ENCODE data around the gene RARB.
A peak's percentile ranks its signal among the peaks of the same experiment; 100 is the strongest.

RARB gene

DNA sequence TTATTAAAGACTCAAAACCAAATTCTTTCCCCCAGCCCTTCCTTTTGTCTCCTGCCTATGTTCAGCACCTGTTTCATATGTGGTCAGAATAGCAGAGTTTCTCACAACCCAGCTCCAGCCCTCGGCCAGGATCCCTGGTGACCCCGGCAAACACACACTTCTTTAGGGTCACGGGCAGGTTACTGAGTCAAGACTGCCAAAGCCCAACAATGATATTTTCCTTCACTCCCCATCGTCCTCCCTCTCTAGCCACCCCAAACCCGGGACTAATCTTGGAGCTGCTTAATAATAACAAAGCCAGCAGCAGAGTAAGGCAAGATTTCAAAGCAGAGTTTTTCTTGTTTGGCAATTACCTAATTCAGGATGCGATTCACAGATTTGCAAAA lies 25.5 kb downstream of the RARB start:
- TF ChIP-seq, protein P1, sequence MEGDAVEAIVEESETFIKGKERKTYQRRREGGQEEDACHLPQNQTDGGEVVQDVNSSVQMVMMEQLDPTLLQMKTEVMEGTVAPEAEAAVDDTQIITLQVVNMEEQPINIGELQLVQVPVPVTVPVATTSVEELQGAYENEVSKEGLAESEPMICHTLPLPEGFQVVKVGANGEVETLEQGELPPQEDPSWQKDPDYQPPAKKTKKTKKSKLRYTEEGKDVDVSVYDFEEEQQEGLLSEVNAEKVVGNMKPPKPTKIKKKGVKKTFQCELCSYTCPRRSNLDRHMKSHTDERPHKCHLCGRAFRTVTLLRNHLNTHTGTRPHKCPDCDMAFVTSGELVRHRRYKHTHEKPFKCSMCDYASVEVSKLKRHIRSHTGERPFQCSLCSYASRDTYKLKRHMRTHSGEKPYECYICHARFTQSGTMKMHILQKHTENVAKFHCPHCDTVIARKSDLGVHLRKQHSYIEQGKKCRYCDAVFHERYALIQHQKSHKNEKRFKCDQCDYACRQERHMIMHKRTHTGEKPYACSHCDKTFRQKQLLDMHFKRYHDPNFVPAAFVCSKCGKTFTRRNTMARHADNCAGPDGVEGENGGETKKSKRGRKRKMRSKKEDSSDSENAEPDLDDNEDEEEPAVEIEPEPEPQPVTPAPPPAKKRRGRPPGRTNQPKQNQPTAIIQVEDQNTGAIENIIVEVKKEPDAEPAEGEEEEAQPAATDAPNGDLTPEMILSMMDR (IDR thresholded peaks at IDR 0.05; ENCODE audit: low read length, missing control alignments): no peak
- DNase-seq (ENCODE audit: low read depth): no peak
- peak overlapping the region; percentile 29 for H3K4me3 ChIP-seq (replicated peaks; ENCODE audit: low read depth, low read length)

DNA sequence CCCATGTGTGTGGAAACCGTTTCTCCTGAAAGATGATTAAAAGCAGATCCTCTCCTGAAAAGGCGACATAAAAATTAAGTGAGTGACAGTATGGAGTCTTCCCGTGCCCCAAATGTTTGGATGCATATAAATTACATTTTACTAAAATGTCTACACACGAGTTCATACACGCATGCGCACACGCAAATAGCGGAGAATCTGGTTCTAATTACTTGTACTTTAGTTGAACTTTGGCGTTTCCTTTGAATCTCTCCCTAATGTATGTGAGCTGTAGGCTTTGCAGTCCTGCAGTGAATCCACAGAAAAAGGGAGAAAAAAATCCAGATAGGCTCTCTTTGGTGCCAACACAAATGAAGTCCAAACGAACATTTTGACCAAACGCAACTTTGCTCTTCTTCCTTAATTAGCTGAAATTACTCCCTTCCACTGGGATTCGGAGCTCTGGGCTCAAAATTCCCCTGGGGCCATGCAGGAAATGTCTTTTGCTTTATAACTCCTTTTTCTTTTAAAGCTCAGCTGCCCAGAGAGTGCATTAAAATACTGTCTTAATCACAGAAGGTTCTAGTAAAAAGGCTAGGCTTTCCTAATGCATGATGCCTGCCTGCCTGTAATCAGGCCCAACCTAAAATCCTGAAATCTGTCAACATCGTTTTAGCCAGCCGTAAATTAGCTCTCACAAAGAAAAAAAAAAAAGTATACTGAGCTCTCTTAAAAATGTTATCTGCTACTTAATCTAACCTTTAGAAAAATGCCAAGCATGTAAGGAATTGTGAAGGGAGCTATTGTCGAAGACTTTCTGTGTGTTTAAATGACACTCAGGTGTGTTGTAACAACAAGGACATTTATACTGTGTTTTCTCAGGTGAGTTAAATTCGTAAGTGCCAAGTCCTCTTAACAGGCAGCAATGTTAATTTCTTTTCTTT lies 26.2 kb downstream of the RARB start:
- DNase-seq (ENCODE audit: low read depth): peak; percentile 76
- TF ChIP-seq, protein P1 (IDR thresholded peaks at IDR 0.05; ENCODE audit: low read length, missing control alignments): no peak
- peak overlapping the region; percentile 29 for H3K4me3 ChIP-seq (replicated peaks; ENCODE audit: low read depth, low read length)

DNA sequence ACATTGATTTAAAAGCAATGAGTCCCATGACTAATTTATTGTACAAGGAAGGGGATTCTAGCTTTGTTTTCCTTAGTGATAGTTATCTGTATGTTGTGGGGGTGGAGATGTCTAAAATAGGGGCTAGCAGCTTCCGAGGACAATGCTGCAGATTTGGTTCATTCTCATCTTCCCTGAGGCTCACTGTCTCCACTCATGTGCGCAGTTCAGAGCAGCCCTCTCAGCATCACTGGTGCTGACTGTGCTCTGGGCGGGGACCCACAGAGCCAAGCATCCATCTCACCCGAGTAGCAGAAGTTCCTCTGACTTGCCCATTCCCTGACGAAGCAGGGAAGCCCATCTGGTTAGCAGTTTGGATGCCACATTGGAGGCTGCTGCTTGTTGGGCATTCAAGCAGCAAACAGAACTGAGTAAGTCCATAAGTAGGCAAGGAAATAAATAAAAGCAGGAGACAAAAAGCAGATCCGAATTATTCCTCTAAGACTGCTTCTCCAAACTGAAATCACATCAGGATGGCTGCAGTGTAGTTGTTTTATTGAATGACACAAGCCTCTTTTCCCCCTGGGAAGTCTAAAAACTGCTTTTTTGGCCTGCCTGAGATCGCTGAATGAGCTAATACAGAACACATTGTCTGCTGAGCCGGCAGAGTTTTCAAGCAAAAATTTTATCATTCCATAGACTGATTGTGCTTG lies 27.5 kb downstream of the RARB start:
- DNase-seq (ENCODE audit: low read depth): peak; percentile 40
- H3K4me3 ChIP-seq (replicated peaks; ENCODE audit: low read depth, low read length): no peak overlapping the region
- TF ChIP-seq, protein P1 (IDR thresholded peaks at IDR 0.05; ENCODE audit: low read length, missing control alignments): no peak

DNA sequence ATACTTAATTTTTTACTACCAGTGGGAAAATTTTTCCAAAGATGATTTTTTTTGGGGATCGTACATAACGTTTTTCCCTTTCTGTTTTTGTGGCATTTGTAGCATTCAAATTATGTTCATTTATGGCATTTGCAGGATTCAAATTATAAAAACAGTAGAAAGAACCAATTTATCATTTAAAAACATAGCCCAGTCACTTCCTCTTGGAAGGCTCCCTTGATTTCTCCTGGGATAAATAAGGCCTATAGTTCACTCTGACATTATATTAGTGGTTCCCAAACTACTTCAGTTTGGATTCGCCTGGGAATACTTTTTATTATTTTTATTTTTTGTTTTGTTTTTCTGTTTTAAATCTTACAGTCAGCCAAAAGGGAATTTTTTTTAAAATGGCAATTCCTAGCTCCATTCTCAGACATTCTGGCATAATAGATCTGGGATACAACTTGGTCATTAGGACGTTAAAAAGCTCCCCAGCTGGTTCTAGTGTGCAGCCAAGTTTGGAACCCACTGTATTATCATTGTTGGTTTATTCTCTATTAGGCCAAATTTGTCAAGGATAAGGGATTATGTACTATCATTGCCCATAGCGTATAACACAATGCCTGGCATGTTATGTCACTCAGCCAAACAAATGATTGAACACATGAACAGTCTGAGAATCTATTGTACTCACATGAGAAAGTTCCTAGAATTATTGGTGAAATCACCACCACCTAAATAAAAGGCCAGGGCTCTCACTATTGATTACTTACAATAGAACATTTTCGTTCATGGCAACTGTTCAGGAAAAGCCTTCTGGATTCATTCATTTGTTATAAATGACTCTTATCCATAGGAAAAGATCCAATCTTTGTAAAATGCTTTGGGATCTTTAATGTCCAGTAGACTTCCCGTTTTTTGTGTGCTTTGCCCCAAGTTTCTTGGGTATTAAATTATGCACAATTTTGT lies 28.9 kb downstream of the RARB start:
- no peak overlapping the region for H3K4me3 ChIP-seq (replicated peaks; ENCODE audit: low read depth, low read length)
- no peak for DNase-seq (ENCODE audit: low read depth)
- TF ChIP-seq, protein P1 (IDR thresholded peaks at IDR 0.05; ENCODE audit: low read length, missing control alignments): no peak

DNA sequence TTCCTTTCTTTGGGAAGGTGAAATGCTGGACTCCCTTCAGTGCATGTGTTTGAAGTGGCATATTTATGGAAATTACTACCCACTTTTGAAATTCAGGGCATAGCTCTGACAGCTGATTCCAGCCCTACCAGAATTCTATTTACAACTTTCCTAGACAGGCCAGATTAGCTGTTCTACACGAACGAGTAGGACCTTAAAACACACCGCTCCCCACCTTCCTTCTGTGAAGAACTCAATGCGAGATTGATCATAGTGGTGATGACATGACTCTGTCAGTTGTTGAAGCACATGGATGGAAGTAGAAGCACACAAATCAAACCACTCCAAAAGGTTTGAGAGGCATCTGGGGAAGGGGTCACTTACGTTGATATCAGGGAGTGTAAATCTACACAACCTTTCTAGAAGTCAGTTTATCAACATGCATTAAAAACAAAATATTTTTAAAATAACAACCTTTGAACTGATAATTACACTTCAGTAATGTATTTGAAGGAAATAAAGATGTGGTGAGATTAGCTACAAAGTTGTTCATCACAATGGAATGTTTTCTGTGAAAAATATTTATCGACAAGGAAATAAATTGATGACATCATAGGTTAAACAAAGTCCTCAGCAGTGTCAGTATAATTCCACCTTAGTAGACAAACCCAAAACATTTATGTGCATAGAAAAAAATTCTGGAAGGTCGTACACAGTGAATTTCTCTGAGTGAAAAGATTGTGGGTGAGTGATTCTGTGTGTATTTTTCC lies 29.8 kb downstream of the RARB start:
- no peak for DNase-seq (ENCODE audit: low read depth)
- no peak overlapping the region for H3K4me3 ChIP-seq (replicated peaks; ENCODE audit: low read depth, low read length)
- TF ChIP-seq, protein P1 (IDR thresholded peaks at IDR 0.05; ENCODE audit: low read length, missing control alignments): no peak

DNA sequence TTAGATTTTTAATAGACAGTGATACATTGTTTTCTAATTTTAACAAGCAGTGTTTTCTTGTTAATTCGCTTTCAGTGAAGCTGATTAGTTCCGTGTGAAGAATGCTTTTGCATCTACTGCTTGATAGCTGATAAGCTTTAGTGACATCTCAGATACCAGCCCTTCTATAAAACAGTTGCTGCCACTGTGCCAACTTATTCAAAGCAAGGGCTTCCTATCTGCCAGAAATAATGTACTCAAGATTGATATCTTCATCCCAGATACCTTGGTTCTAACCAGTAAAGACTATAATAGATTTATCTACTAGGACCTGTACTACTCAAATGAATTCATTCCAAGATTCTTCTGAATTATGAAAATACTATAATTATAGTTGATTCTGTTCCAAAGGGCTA lies 30.4 kb downstream of the RARB start:
- no peak overlapping the region for H3K4me3 ChIP-seq (replicated peaks; ENCODE audit: low read depth, low read length)
- DNase-seq (ENCODE audit: low read depth): no peak
- TF ChIP-seq, protein P1 (IDR thresholded peaks at IDR 0.05; ENCODE audit: low read length, missing control alignments): no peak
